Measurements from ENCODE around the gene FOXP1.

FOXP1 gene

GRCh38 chr3:71162221-71162620 lies 421.3 kb downstream of the FOXP1 start:
- no peak for DNase-seq

GRCh38 chr3:71160785-71161546 lies 422.6 kb downstream of the FOXP1 start:
- DNase-seq: no peak

- DNase-seq: no peak
Observed at GRCh38 chr3:71156062-71156665, 427.4 kb downstream of the FOXP1 start.

GRCh38 chr3:71154846-71155245 lies 428.7 kb downstream of the FOXP1 start:
- DNase-seq: no peak

GRCh38 chr3:71153713-71154112 lies 429.8 kb downstream of the FOXP1 start:
- DNase-seq: no peak

- DNase-seq: no peak
Observed at GRCh38 chr3:71152892-71153265, 430.6 kb downstream of the FOXP1 start.

GRCh38 chr3:71152039-71152891 lies 431.3 kb downstream of the FOXP1 start:
- no peak for DNase-seq

- DNase-seq: no peak
Observed at GRCh38 chr3:71149959-71150954, 433.3 kb downstream of the FOXP1 start.

- no peak for DNase-seq
Observed at GRCh38 chr3:71148455-71149060, 435.0 kb downstream of the FOXP1 start.

GRCh38 chr3:71146673-71147072 lies 436.9 kb downstream of the FOXP1 start:
- DNase-seq: no peak

GRCh38 chr3:71145954-71146353 lies 437.6 kb downstream of the FOXP1 start:
- no peak for DNase-seq

- DNase-seq: no peak
Observed at GRCh38 chr3:71144525-71145253, 438.8 kb downstream of the FOXP1 start.

- DNase-seq: no peak
Observed at GRCh38 chr3:71143493-71143892, 440.0 kb downstream of the FOXP1 start.

GRCh38 chr3:71142441-71143161 lies 440.9 kb downstream of the FOXP1 start:
- no peak for DNase-seq

- DNase-seq: no peak
Observed at GRCh38 chr3:71140477-71140876, 443.1 kb downstream of the FOXP1 start.

GRCh38 chr3:71139496-71139895 lies 444.0 kb downstream of the FOXP1 start:
- no peak for DNase-seq

GRCh38 chr3:71138410-71138809 lies 445.1 kb downstream of the FOXP1 start:
- DNase-seq: no peak

GRCh38 chr3:71136276-71136675 lies 447.3 kb downstream of the FOXP1 start:
- no peak for DNase-seq

GRCh38 chr3:71135373-71136088 lies 448.0 kb downstream of the FOXP1 start:
- no peak for DNase-seq

GRCh38 chr3:71134521-71134920 lies 449.0 kb downstream of the FOXP1 start:
- no peak for DNase-seq

Data from activated CD8-positive, alpha-beta memory T cell treated with anti-CD3 and anti-CD28 coated beads, Interleukin-2, amount 50 U/mL, for 4 hours (primary cell).